Smooth muscle cell (in vitro differentiated cells): ENCODE data around the gene RINT1. TPM values are rescaled to one million over a fixed set of nuclear protein-coding genes. Genes with fewer than 3 reads are reported as not detected.

Source experiments
- DNase-seq: peaks from one replicate; lab custom pipeline; 2025; ENCODE audit not compliant: unreplicated experiment; lab: John Stamatoyannopoulos, UW
- H2AFZ ChIP-seq: fragments of 200-600 bp; sonication (generic); 2 replicates; pipeline ENCODE4 v1.6.0; 2016; ENCODE audit warnings: antibody characterized with exemption, low read depth, mild to moderate bottlenecking
- H3F3A ChIP-seq: fragments of 200-600 bp; sonication (generic); 2 replicates; pipeline ENCODE4 v1.6.0; 2017; ENCODE audit warnings: antibody characterized with exemption, low read depth
- H3K27ac ChIP-seq: fragments of 200-600 bp; sonication (generic); 2 replicates; pipeline ENCODE4 v1.5.1; 2016; ENCODE audit warnings: low read depth, mild to moderate bottlenecking
- H3K27me3 ChIP-seq: fragments of 200-600 bp; sonication (generic); 2 replicates; pipeline ENCODE4 v1.6.1; 2016; ENCODE audit warnings: low read depth, mild to moderate bottlenecking
- H3K36me3 ChIP-seq: fragments of 200-600 bp; sonication (generic); 2 replicates; pipeline ENCODE4 v1.5.1; 2016; ENCODE audit warnings: low read depth
- H3K4me1 ChIP-seq: fragments of 200-600 bp; sonication (generic); 2 replicates; pipeline ENCODE4 v1.5.1; 2016; ENCODE audit warnings: low read depth
- H3K4me2 ChIP-seq: fragments of 200-600 bp; sonication (generic); 2 replicates; pipeline ENCODE4 v1.6.0; 2016; ENCODE audit warnings: mild to moderate bottlenecking
- H3K4me3 ChIP-seq: fragments of 200-600 bp; sonication (generic); 2 replicates; pipeline ENCODE4 v1.5.1; 2016; ENCODE audit warnings: mild to moderate bottlenecking
- H3K79me2 ChIP-seq: fragments of 200-600 bp; sonication (generic); 2 replicates; pipeline ENCODE4 v1.6.0; 2016; ENCODE audit warnings: low read depth, mild to moderate bottlenecking
- H3K9ac ChIP-seq: fragments of 200-600 bp; sonication (generic); 2 replicates; pipeline ENCODE4 v1.6.0; 2016; ENCODE audit warnings: low read depth
- H3K9me3 ChIP-seq: fragments of 200-600 bp; sonication (generic); replicated peaks from 2 replicates; pipeline ENCODE4 v1.5.1; 2016; ENCODE audit warnings: low read depth
- H4K20me1 ChIP-seq: fragments of 200-600 bp; sonication (generic); 2 replicates; pipeline ENCODE4 v1.6.0; 2016; ENCODE audit warnings: low read depth
- CTCF ChIP-seq: fragments of 200-600 bp; sonication (generic); IDR thresholded peaks from 2 replicates; pipeline ENCODE4 v1.5.1; 2017; ENCODE audit warnings: borderline replicate concordance, mild to moderate bottlenecking, antibody characterized with exemption; ENCODE audit not compliant: insufficient read depth, poor library complexity, severe bottlenecking
- WGBS: methylation state at CpG from one replicate; pipeline ENCODE4 v1.1.7; 2016; ENCODE audit warnings: low lambda C conversion rate; 5-methylcytosine and 5-hydroxymethylcytosine counted together
- polyA plus RNA-seq: library from polyadenylated mRNA; unstranded; fragments of >200 nt; fragmentation: Nextera tagmentation; extraction: Ambion mirVana; gene quantifications from 2 replicates; pipeline ENCODE4 v1.2.1, GENCODE V29; 2016
- total RNA-seq: library from RNA; depleted of rRNA; stranded (reverse); fragments of >200 nt; gene quantifications from 2 replicates; pipeline ENCODE4 v1.2.3, GENCODE V29; 2014

RINT1 gene
- total and polyA plus RNA-seq, 2 experiments from 2014 or later: 18.9 to 22.4 TPM

- DNase-seq: no peak
- Histone ChIP-seq H3K9me3 (no peaks in the 10 kb centered on the region), H4K20me1 (no peaks in the 10 kb centered on the region), H3K9ac (no peak overlapping the region), H2AFZ (no peak overlapping the region), H3F3A (peaks cover 7% of the 10 kb centered on the region), H3K27ac (no peak overlapping the region), H3K27me3 (no peaks in the 10 kb centered on the region), H3K79me2 (no peaks in the 10 kb centered on the region), H3K36me3 (no peaks in the 10 kb centered on the region), H3K4me2 (no peak overlapping the region), H3K4me3 (no peak overlapping the region), H3K4me1 (peaks cover 7% of the 10 kb centered on the region)
- no peak for TF ChIP-seq CTCF
- 90% methylated on average over 7 of the region's 7 CpGs for WGBS
Observed at GRCh38 chr7:105493196-105493922, 38.6 kb upstream of the RINT1 start.

- no peak for TF ChIP-seq CTCF
- no peak for DNase-seq
- Histone ChIP-seq H3K4me2 (no peak overlapping the region), H3K27ac (no peak overlapping the region), H4K20me1 (no peaks in the 10 kb centered on the region), H3K9me3 (no peaks in the 10 kb centered on the region), H3K9ac (no peak overlapping the region), H3K36me3 (no peaks in the 10 kb centered on the region), H3K4me1 (peaks cover 7% of the 10 kb centered on the region), H3K27me3 (no peaks in the 10 kb centered on the region), H3F3A (peaks cover 4% of the 10 kb centered on the region), H2AFZ (no peak overlapping the region), H3K4me3 (no peak overlapping the region), H3K79me2 (no peaks in the 10 kb centered on the region)
- WGBS: 73% methylated on average over 5 of the region's 5 CpGs
Observed at GRCh38 chr7:105493923-105494315, 38.1 kb upstream of the RINT1 start.

- DNase-seq: no peak
- H3K79me2 ChIP-seq: no peaks in the 10 kb centered on the region
- H3K4me1 ChIP-seq: peaks cover 7% of the 10 kb centered on the region
- H3K27me3 ChIP-seq: no peaks in the 10 kb centered on the region
- H3K4me2 ChIP-seq: no peak overlapping the region
- peaks cover 4% of the 10 kb centered on the region for H3F3A ChIP-seq
- WGBS: 56% methylated on average over 2 of the region's 2 CpGs
- H3K9me3 ChIP-seq: no peaks in the 10 kb centered on the region
- H4K20me1 ChIP-seq: no peaks in the 10 kb centered on the region
- H2AFZ ChIP-seq: peak overlapping the region; percentile 13
- H3K27ac ChIP-seq: peak overlapping the region; percentile 27
- no peak overlapping the region for H3K9ac ChIP-seq
- no peak for TF ChIP-seq CTCF
- H3K4me3 ChIP-seq: no peak overlapping the region
- no peaks in the 10 kb centered on the region for H3K36me3 ChIP-seq
Observed at GRCh38 chr7:105496521-105496920, 35.5 kb upstream of the RINT1 start.

DNA sequence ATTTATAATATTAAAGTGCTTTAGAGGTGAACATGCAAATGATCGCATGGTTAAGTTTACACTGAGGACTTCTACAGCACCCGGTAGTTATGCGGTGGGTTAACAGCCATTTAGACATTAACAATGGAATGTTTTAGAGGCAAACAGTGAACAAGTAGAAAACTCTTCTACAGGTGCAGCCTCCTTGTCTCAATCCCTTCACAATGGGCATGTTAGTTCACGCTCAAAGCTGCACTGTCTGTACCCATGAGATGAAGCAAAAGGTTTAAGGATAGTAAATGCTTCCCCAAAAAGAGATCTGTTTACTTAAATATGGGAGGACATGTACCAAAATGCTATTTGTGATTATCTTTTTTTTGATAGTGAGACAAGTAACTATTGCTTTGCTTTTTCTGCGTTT, 35.0 kb upstream of the RINT1 start:
- Histone ChIP-seq H3K9ac (no peak overlapping the region), H4K20me1 (no peaks in the 10 kb centered on the region), H3K79me2 (no peaks in the 10 kb centered on the region), H3K36me3 (no peaks in the 10 kb centered on the region), H2AFZ (no peak overlapping the region), H3K9me3 (no peaks in the 10 kb centered on the region), H3F3A (peaks cover 4% of the 10 kb centered on the region), H3K27ac (no peak overlapping the region), H3K4me2 (no peak overlapping the region), H3K4me1 (peaks cover 7% of the 10 kb centered on the region), H3K4me3 (no peak overlapping the region), H3K27me3 (no peaks in the 10 kb centered on the region)
- no peak for TF ChIP-seq CTCF
- 89% methylated on average over 5 of the region's 5 CpGs for WGBS
- no peak for DNase-seq
